Activated CD4-positive, alpha-beta T cell treated with anti-CD3 and anti-CD28 coated beads for 36 hours (primary cell): Measurements from ENCODE around the gene HINFP. TPM values are rescaled to one million over a fixed set of nuclear protein-coding genes. Genes with fewer than 3 reads are reported as not detected.

Experiments used
- total RNA-seq, 2 experiments: library from RNA; stranded (reverse); gene quantifications; one replicate each; pipeline ENCODE4 v1.2.3, GENCODE V29; 2021

HINFP gene
- total RNA-seq, 2 experiments from 2014 or later: 24.0 to 27.2 TPM

Other genes with a start within 250 kb of the HINFP start
- 10 to 100 TPM; 18.9 to 21.3 TPM for gene CXCR5, start 237.7 kb upstream of the HINFP start, total RNA-seq
- gene BCL9L, start 195.7 kb upstream of the HINFP start, total RNA-seq: 10 to 100 TPM; 34.5 to 58.5 TPM
- gene UPK2, start 165.3 kb upstream of the HINFP start, total RNA-seq: under 1 TPM; 0.19 to 0.32 TPM
- not detected for gene FOXR1, start 149.8 kb upstream of the HINFP start, total RNA-seq
- gene CENATAC, start 123.4 kb upstream of the HINFP start, total RNA-seq: 10 to 100 TPM; 23.7 to 26.2 TPM
- 1,000 to 10,000 TPM; 1,590 to 1,820 TPM for gene RPS25, start 103.2 kb upstream of the HINFP start, total RNA-seq
- 10 to 100 TPM; 62.2 to 81.9 TPM for gene TRAPPC4, start 102.8 kb upstream of the HINFP start, total RNA-seq
- 10 to 100 TPM; 26.2 to 36.2 TPM for gene SLC37A4, start 90.7 kb upstream of the HINFP start, total RNA-seq
- 100 to 1,000 TPM; 104 to 114 TPM for gene HYOU1, start 64.4 kb upstream of the HINFP start, total RNA-seq
- gene VPS11, start 53.8 kb upstream of the HINFP start, total RNA-seq: 10 to 100 TPM; 20.5 to 25.4 TPM
- gene HMBS, start 36.7 kb upstream of the HINFP start, total RNA-seq: 10 to 100 TPM; 39.8 to 41.8 TPM
- 10 to 100 TPM; 57.8 to 73.5 TPM for gene DPAGT1, start 19.7 kb upstream of the HINFP start, total RNA-seq
- 10 to 100 TPM; 15.9 to 16.3 TPM for gene C2CD2L, start 14.2 kb upstream of the HINFP start, total RNA-seq
- not detected for gene ABCG4, start 27.5 kb downstream of the HINFP start, total RNA-seq
- gene NLRX1, start 47.1 kb downstream of the HINFP start, total RNA-seq: 10 to 100 TPM; 18.2 to 25.0 TPM
- gene NHERF4, start 63.9 kb downstream of the HINFP start, total RNA-seq: under 1 TPM in 1 of 2 experiments, not detected in 1; 0.21 TPM
- gene CBL, start 84.8 kb downstream of the HINFP start, total RNA-seq: 10 to 100 TPM; 29.3 to 33.2 TPM
- 1 to 10 TPM; 6.8 to 6.9 TPM for gene MCAM, start 195.6 kb downstream of the HINFP start, total RNA-seq
- 10 to 100 TPM; 29.9 TPM for gene RNF26, start 212.9 kb downstream of the HINFP start, total RNA-seq
- not detected for gene C1QTNF5, start 219.3 kb downstream of the HINFP start, total RNA-seq
- not detected for gene MFRP, start 225.1 kb downstream of the HINFP start, total RNA-seq